SK-N-SH (cell line): ENCODE data around the gene CPTP. TPM values are rescaled to one million over a fixed set of nuclear protein-coding genes. Genes with fewer than 3 reads are reported as not detected.

Experiments
- CTCF ChIA-PET: fragments of 300-600, 350-600 bp; formaldehyde crosslinking; extraction: SDS; loops from one replicate; lab custom pipeline; 2021; lab: Yijun Ruan, JAX
- POLR2A ChIA-PET: fragments of 350-600 bp; sonication (Branson Sonifier 250); formaldehyde crosslinking; extraction: SDS; loops from one replicate; lab custom pipeline; 2020; ENCODE audit warnings: antibody characterized with exemption, inconsistent platforms; lab: Yijun Ruan, JAX
- DNase-seq: peaks from one replicate; pipeline ENCODE4 v3.0.0; 2012
- H2AFZ ChIP-seq: fragments of 200-600 bp; sonication (generic); 2 replicates; pipeline ENCODE4 v1.8.1; 2016; ENCODE audit warnings: antibody characterized with exemption, mild to moderate bottlenecking, low read depth
- H3F3A ChIP-seq: fragments of 200-600 bp; sonication (generic); replicated peaks from 2 replicates; pipeline ENCODE3; 2016; ENCODE audit warnings: antibody characterized with exemption, mild to moderate bottlenecking; ENCODE audit not compliant: insufficient read depth
- H3K27ac ChIP-seq, 2 experiments: fragments of 200-500 bp in 1 of 2; fragments of 200-600 bp in 1 of 2; sonication (Bioruptor generic) in 1 of 2; sonication (generic), shearing (Covaris generic) in 1 of 2; 2 replicates each; pipeline versions ENCODE4 v1.5.1 to v1.6.1; 2014 to 2016; ENCODE audit warnings: low read depth in 2 of 2, inconsistent platforms in 1 of 2, low read length in 1 of 2, mild to moderate bottlenecking in 1 of 2, mixed read lengths in 1 of 2
- H3K27me3 ChIP-seq: fragments of 200-600 bp; sonication (generic), shearing (Covaris generic); 2 replicates; pipeline ENCODE4 v1.6.1; 2016; ENCODE audit warnings: mixed run types; ENCODE audit not compliant: insufficient read depth
- H3K36me3 ChIP-seq, 2 experiments: fragments of 200-500 bp in 1 of 2; fragments of 200-600 bp in 1 of 2; sonication (Bioruptor generic) in 1 of 2; sonication (generic) in 1 of 2; replicated peaks in 1 of 2; 2 replicates each; pipeline versions ENCODE3 to v1.5.1; 2014 to 2016; ENCODE audit warnings: low read length in 1 of 2, mild to moderate bottlenecking in 1 of 2; ENCODE audit not compliant: insufficient read depth in 2 of 2, control insufficient read depth in 1 of 2
- H3K4me1 ChIP-seq, 2 experiments: fragments of 200-500 bp in 1 of 2; fragments of 200-600 bp in 1 of 2; sonication (Bioruptor generic) in 1 of 2; sonication (generic), shearing (Covaris generic) in 1 of 2; 2 replicates each; pipeline versions ENCODE4 v1.5.1 to v1.6.1; 2014 to 2016; ENCODE audit warnings: low read depth in 1 of 2, low read length in 1 of 2, mixed run types in 1 of 2; ENCODE audit not compliant: insufficient read depth in 2 of 2, control insufficient read depth in 1 of 2
- H3K4me2 ChIP-seq: fragments of 200-600 bp; sonication (generic), shearing (Covaris generic); 2 replicates; pipeline ENCODE4 v1.6.1; 2017; ENCODE audit warnings: mixed run types
- H3K4me3 ChIP-seq, 2 experiments: fragments of 200-500 bp in 1 of 2; fragments of 200-600 bp in 1 of 2; sonication (Bioruptor generic) in 1 of 2; sonication (generic), shearing (Covaris generic) in 1 of 2; 2 replicates each; pipeline versions ENCODE4 v1.5.1 to v1.8.1; 2014 to 2016; ENCODE audit warnings: low read depth in 2 of 2, inconsistent platforms in 1 of 2, low read length in 1 of 2, mild to moderate bottlenecking in 1 of 2, mixed read lengths in 1 of 2, moderate library complexity in 1 of 2
- H3K79me2 ChIP-seq: fragments of 200-600 bp; sonication (generic); 2 replicates; pipeline ENCODE4 v1.8.1; 2017; ENCODE audit warnings: mild to moderate bottlenecking; ENCODE audit not compliant: insufficient read depth
- H3K9ac ChIP-seq: fragments of 200-600 bp; sonication (generic); 2 replicates; pipeline ENCODE4 v1.6.1; 2017; ENCODE audit warnings: mixed run types
- H3K9me2 ChIP-seq: fragments of 200-600 bp; sonication (generic); 2 replicates; pipeline ENCODE4 v1.6.1; 2017; ENCODE audit warnings: mixed run types
- H3K9me3 ChIP-seq: fragments of 200-600 bp; sonication (generic); 2 replicates; pipeline ENCODE4 v1.6.1; 2017; ENCODE audit warnings: mixed run types, mild to moderate bottlenecking, moderate library complexity
- H4K20me1 ChIP-seq: fragments of 200-600 bp; sonication (generic); 2 replicates; pipeline ENCODE4 v1.6.1; 2017; ENCODE audit warnings: mild to moderate bottlenecking, mixed run types; ENCODE audit not compliant: insufficient read depth
- CTCF ChIP-seq: fragments of 200-600 bp; sonication (generic); IDR thresholded peaks from 2 replicates; pipeline ENCODE4 v1.6.1; 2017; ENCODE audit warnings: antibody characterized with exemption, mild to moderate bottlenecking, moderate library complexity
- ELF1 ChIP-seq: IDR thresholded peaks from 2 replicates; pipeline ENCODE4 v1.4.0; 2012
- EP300 ChIP-seq, 2 experiments: IDR thresholded peaks; 2 replicates each; pipeline versions ENCODE4 v1.4.0 to v1.6.1; 2012; ENCODE audit warnings: borderline replicate concordance in 1 of 2, low read depth in 1 of 2, low read length in 1 of 2
- FOSL2 ChIP-seq: IDR thresholded peaks from 2 replicates; pipeline ENCODE4 v1.4.0; 2012; ENCODE audit warnings: low read depth, mild to moderate bottlenecking, moderate library complexity, borderline replicate concordance
- GATA2 ChIP-seq: sonication (generic); formaldehyde crosslinking; IDR thresholded peaks from 2 replicates; pipeline ENCODE4 v1.5.0; 2020; ENCODE audit warnings: mild to moderate bottlenecking, missing genetic modification reagents
- MAX ChIP-seq: IDR thresholded peaks from 2 replicates; pipeline ENCODE4 v1.4.0; 2012; ENCODE audit warnings: low read depth
- MEF2A ChIP-seq: IDR thresholded peaks from 2 replicates; pipeline ENCODE4 v1.4.0; 2012; ENCODE audit warnings: low read depth, borderline replicate concordance
- NRF1 ChIP-seq: IDR thresholded peaks from 2 replicates; pipeline ENCODE4 v1.6.1; 2012; ENCODE audit warnings: low read depth, mild to moderate bottlenecking, low read length
- PBX3 ChIP-seq: IDR thresholded peaks from 2 replicates; pipeline ENCODE4; 2012
- POLR2AphosphoS5 ChIP-seq: IDR thresholded peaks from 2 replicates; pipeline ENCODE4 v1.6.1; 2012; ENCODE audit warnings: low read depth, low read length
- RAD21 ChIP-seq: IDR thresholded peaks from 2 replicates; pipeline ENCODE4 v1.6.1; 2012; ENCODE audit warnings: mild to moderate bottlenecking, low read length
- RFX5 ChIP-seq: IDR thresholded peaks from 2 replicates; pipeline ENCODE4 v1.6.1; 2012; ENCODE audit warnings: mild to moderate bottlenecking, improper control_type of control experiment, low read length
- RXRA ChIP-seq: IDR thresholded peaks from 2 replicates; pipeline ENCODE4 v1.4.0; 2012; ENCODE audit warnings: low read depth, mild to moderate bottlenecking, borderline replicate concordance
- SIN3A ChIP-seq: IDR thresholded peaks from 2 replicates; pipeline ENCODE4 v1.6.1; 2012; ENCODE audit warnings: low read depth, mild to moderate bottlenecking, low read length, moderate library complexity, borderline replicate concordance
- SMC3 ChIP-seq: IDR thresholded peaks from 2 replicates; pipeline ENCODE4 v1.6.1; 2012; ENCODE audit warnings: low read depth, low read length, improper control_type of control experiment
- TAF1 ChIP-seq: IDR thresholded peaks from 2 replicates; pipeline ENCODE4 v1.6.1; 2012; ENCODE audit warnings: low read depth, mild to moderate bottlenecking, low read length, moderate library complexity, borderline replicate concordance
- USF1 ChIP-seq: IDR thresholded peaks from 2 replicates; pipeline ENCODE4 v1.4.0; 2012; ENCODE audit warnings: low read depth, borderline replicate concordance
- ZBTB33 ChIP-seq: IDR thresholded peaks from 2 replicates; pipeline ENCODE4 v1.4.0; 2012; ENCODE audit warnings: low read depth, borderline replicate concordance
- WGBS: methylation state at CpG from one replicate; pipeline ENCODE4 v1.1.6; 2017; ENCODE audit warnings: low lambda C conversion rate; 5-methylcytosine and 5-hydroxymethylcytosine counted together
- polyA plus RNA-seq, 3 experiments: library from polyadenylated mRNA; depleted of rRNA; stranded (reverse); fragments of >200 nt; gene quantifications; 2 replicates each; pipeline ENCODE4 v1.2.3, GENCODE V29; 2012
- TF ChIP-seq, protein P1 (sequence below): fragments of 150-350 bp; IDR thresholded peaks from 2 replicates; pipeline ENCODE4 v1.6.1; 2017; ENCODE audit warnings: antibody characterized with exemption, low read length, low read depth, borderline replicate concordance

The CPTP gene
- polyA plus RNA-seq, 1 of the 3 experiments (the other 2 are of a cell fraction) = 13.4 TPM

- TF ChIP-seq ZBTB33 = no peak
Observed at GRCh38 chr1:1298861-1299685, 25.5 kb upstream of the CPTP start (continued).

DNA sequence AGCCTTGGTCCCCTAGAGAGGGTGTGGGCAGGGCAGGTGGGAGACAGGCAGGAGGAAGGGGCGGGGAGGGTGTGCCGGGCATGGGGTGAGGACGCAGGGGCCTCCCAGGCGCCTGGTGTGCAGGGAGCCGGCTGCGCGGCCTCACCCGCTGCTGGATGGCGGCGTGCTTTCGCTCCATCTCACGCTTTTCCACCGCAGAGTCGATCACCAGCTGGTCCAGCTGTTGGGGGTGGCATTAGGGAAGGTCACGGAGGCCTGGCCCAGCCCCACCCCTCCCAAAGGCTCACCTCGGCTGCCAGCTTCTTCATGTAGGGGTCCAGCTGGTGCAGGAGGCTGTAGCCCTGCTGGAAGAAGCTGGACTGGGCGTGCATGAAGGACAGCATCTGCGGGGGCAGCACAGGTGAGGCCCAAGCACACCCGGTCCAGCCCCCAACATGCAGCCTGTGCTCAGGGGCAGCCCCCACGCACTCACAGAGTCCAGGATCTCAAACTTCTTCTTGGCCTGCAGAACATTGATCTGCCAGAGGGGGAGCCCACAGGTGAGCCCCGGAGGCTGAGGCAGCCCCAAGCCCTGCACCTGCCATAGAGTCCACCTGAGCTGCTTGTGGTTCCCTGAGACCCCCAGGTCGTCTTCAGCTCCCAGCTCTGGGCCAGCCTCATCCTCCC lies 24.8 kb upstream of the CPTP start:
- H3K27ac ChIP-seq = no peak overlapping the region
- no peaks in the 10 kb centered on the region for H3K9me3 ChIP-seq
- no peaks in the 10 kb centered on the region for H3K27me3 ChIP-seq
- ChIA-PET CTCF (interaction anchor here (0.9 to 2.8 kb wide), 5 partner anchors 8 to 178 kb away, joined by 3 to 10 read pairs (median 4); partner anchors contain the start of gene DVL1), POLR2A (no interaction called here)
- H3F3A ChIP-seq = no peaks in the 10 kb centered on the region
- H3K4me2 ChIP-seq = no peak overlapping the region
- no CpG with 5 or more reads among the region's 22 CpGs for WGBS
- H2AFZ ChIP-seq = no peak overlapping the region
- H3K9ac ChIP-seq = no peak overlapping the region
- no peak for TF ChIP-seq MAX
- no peak for TF ChIP-seq SIN3A
- TF ChIP-seq FOSL2 = no peak
- no peak for TF ChIP-seq POLR2AphosphoS5
- TF ChIP-seq EP300 (IDR thresholded peaks at IDR 0.05; ENCODE audit: borderline replicate concordance in 1 of 2, low read depth in 1 of 2, low read length in 1 of 2) = no peak
- TF ChIP-seq, protein P1, sequence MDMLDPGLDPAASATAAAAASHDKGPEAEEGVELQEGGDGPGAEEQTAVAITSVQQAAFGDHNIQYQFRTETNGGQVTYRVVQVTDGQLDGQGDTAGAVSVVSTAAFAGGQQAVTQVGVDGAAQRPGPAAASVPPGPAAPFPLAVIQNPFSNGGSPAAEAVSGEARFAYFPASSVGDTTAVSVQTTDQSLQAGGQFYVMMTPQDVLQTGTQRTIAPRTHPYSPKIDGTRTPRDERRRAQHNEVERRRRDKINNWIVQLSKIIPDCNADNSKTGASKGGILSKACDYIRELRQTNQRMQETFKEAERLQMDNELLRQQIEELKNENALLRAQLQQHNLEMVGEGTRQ = no peak
- no peak for TF ChIP-seq MEF2A
- TF ChIP-seq TAF1 = no peak
- TF ChIP-seq GATA2 = no peak
- TF ChIP-seq CTCF = no peak; the same call in 1 of the 2 replicates
- TF ChIP-seq NRF1 = no peak
- no peak for TF ChIP-seq RXRA
- TF ChIP-seq SMC3 = no peak
- no peak for TF ChIP-seq RFX5
- no peak for TF ChIP-seq ELF1
- no peak for TF ChIP-seq PBX3
- no peak for TF ChIP-seq USF1
- TF ChIP-seq RAD21 = no peak
- no peak for TF ChIP-seq ZBTB33
- TF ChIP-seq, all 33 proteins: peak for 0
- Histone ChIP-seq H3K4me1 (peaks cover 1 to 22% of the 10 kb centered on the region in 2 experiments; a peak in 2 of 4 replicates), H3K4me3 (no peak overlapping the region), H4K20me1 (peaks cover 8% of the 10 kb centered on the region; the same call in 1 of the 2 replicates), H3K79me2 (peaks cover 6% of the 10 kb centered on the region), H3K36me3 (peaks cover 0 to 12% of the 10 kb centered on the region in 2 experiments), H3K9me2 (no peaks in the 10 kb centered on the region)
- no peak for DNase-seq
